Brain microvascular endothelial cell (primary cell): ENCODE results near the gene LIN28B.

Experiments used
- DNase-seq: peaks from one replicate; pipeline ENCODE4 v3.0.0-alpha.2; 2020
- H3K27ac ChIP-seq: fragments of 250-450 bp; sonication (Bioruptor Pico); 2 replicates; pipeline ENCODE4 v1.5.1; 2020; ENCODE audit warnings: mild to moderate bottlenecking, moderate library complexity
- H3K27me3 ChIP-seq: fragments of 250-450 bp; sonication (Bioruptor Pico); replicated peaks from 2 replicates; pipeline ENCODE4 v1.5.1; 2020; ENCODE audit warnings: mild to moderate bottlenecking
- H3K36me3 ChIP-seq: fragments of 250-450 bp; sonication (Bioruptor Pico); replicated peaks from 2 replicates; pipeline ENCODE4 v1.5.1; 2020; ENCODE audit warnings: mild to moderate bottlenecking
- H3K4me3 ChIP-seq: 2 replicates; pipeline ENCODE4 v1.5.1; 2011; ENCODE audit warnings: low read depth, mild to moderate bottlenecking, control low read depth, low read length, moderate library complexity
- CTCF ChIP-seq: IDR thresholded peaks from 2 replicates; pipeline ENCODE4 v1.5.1; 2011; ENCODE audit warnings: low read depth, mild to moderate bottlenecking, moderate library complexity, low read length, control low read depth, inconsistent platforms; ENCODE audit errors: missing control alignments
- in situ Hi-C: cut with HindIII; loops from 2 replicates; pipeline ENCODE4 v1.10.0; 2017; ENCODE audit warnings: low sequenced_read_pairs, low pct_ligation_motif_present

Gene LIN28B

GRCh38 chr6:105094133-105094640 is 137.3 kb downstream of the LIN28B start:
- H3K4me3 ChIP-seq = no peak overlapping the region
- no peak for TF ChIP-seq CTCF
- H3K36me3 ChIP-seq = no peaks in the 10 kb centered on the region
- H3K27me3 ChIP-seq = no peaks in the 10 kb centered on the region
- no peak overlapping the region for H3K27ac ChIP-seq
- in situ Hi-C loops = no loop called here
- no peak for DNase-seq

GRCh38 chr6:105095139-105095538 is 138.2 kb downstream of the LIN28B start:
- in situ Hi-C loops = no loop called here
- no peak overlapping the region for H3K27ac ChIP-seq
- no peaks in the 10 kb centered on the region for H3K27me3 ChIP-seq
- no peak for DNase-seq
- no peak overlapping the region for H3K4me3 ChIP-seq
- no peak for TF ChIP-seq CTCF
- no peaks in the 10 kb centered on the region for H3K36me3 ChIP-seq

GRCh38 chr6:105097288-105097687 is 140.4 kb downstream of the LIN28B start:
- Histone ChIP-seq H3K27ac (no peak overlapping the region), H3K36me3 (no peaks in the 10 kb centered on the region), H3K4me3 (no peak overlapping the region), H3K27me3 (no peaks in the 10 kb centered on the region)
- TF ChIP-seq CTCF = no peak
- in situ Hi-C loops = no loop called here
- no peak for DNase-seq

- in situ Hi-C loops = no loop called here
- no peak for TF ChIP-seq CTCF
These were observed 142.5 kb downstream of the LIN28B start for GRCh38 chr6:105099371-105099770.

GRCh38 chr6:105102186-105102585 is 145.3 kb downstream of the LIN28B start:
- no peaks in the 10 kb centered on the region for H3K36me3 ChIP-seq
- no peak for TF ChIP-seq CTCF
- DNase-seq = no peak

More at GRCh38 chr6:105099371-105099770, 142.5 kb downstream of the LIN28B start:
- Histone ChIP-seq H3K36me3 (no peaks in the 10 kb centered on the region), H3K27ac (no peak overlapping the region), H3K4me3 (no peak overlapping the region), H3K27me3 (no peaks in the 10 kb centered on the region)
- no peak for DNase-seq

GRCh38 chr6:105105094-105105493 is 148.2 kb downstream of the LIN28B start:
- DNase-seq = no peak
- TF ChIP-seq CTCF = no peak
- in situ Hi-C loops = loop anchor here (25.0 kb wide), 1 partner anchor 282 kb away; no protein-coding TSS in a partner anchor
- Histone ChIP-seq H3K36me3 (no peaks in the 10 kb centered on the region), H3K4me3 (no peak overlapping the region), H3K27me3 (no peaks in the 10 kb centered on the region), H3K27ac (no peak overlapping the region)

More at GRCh38 chr6:105102186-105102585, 145.3 kb downstream of the LIN28B start:
- Histone ChIP-seq H3K27ac (no peak overlapping the region), H3K27me3 (no peaks in the 10 kb centered on the region), H3K4me3 (no peak overlapping the region)
- in situ Hi-C loops = loop anchor here (25.0 kb wide), 1 partner anchor 285 kb away; no protein-coding TSS in a partner anchor
